GM19240 (cell line): ENCODE results near the gene USP9X.
"Not testable (repeated sequence)": the region's sequence is repeated elsewhere in the genome, so short reads cannot be mapped to it uniquely, and the experiment has no call there.

ENCODE experiments used
- DNase-seq: peaks from one replicate; pipeline ENCODE4 v3.0.0; 2011; ENCODE audit warnings: low spot score; ENCODE audit not compliant: insufficient read length

The USP9X gene

GRCh38 chrX:41184312-41184711 is 99.1 kb downstream of the USP9X start:
- DNase-seq, result no peak

DNA sequence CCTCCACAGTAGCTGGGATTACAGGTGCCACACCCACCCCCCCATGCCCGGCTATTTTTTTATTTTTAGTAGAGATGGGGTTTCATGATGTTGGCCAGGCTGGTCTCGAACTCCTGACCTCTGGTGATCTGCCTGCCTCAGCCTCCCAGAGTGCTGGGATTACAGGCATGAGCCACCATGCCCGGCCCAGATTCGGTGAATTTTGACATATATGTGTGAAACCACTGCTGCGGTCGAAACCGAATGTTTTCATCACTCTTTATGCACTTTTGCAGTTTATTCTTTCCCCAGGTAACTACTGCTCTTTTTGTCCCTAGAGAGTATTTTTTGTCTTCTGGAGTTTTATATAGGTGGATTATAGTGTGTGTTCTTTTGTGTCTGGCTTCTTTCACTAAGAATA is 101.7 kb downstream of the USP9X start:
- DNase-seq, result not testable (repeated sequence)

GRCh38 chrX:41189156-41189555 is 103.9 kb downstream of the USP9X start:
- no peak for DNase-seq

DNA sequence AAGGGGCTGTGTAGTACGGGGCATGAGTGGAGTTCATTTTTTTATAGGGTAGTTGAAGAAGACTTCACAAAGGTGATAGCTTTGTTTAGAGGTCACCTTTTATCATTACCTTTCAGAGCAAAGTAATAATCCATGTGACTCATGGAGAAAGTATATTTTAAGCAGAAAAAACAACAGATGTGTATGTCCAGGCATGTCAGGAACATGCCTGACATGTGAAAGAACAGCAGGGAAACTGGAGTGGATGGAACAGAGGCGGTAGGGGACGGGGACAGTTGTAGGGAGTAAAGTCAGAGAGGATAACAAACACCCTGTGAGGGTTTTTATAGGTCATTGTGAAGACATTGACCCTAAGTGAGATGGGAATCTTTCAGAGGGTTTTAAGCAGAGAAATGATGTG is 107.6 kb downstream of the USP9X start:
- no peak for DNase-seq

DNA sequence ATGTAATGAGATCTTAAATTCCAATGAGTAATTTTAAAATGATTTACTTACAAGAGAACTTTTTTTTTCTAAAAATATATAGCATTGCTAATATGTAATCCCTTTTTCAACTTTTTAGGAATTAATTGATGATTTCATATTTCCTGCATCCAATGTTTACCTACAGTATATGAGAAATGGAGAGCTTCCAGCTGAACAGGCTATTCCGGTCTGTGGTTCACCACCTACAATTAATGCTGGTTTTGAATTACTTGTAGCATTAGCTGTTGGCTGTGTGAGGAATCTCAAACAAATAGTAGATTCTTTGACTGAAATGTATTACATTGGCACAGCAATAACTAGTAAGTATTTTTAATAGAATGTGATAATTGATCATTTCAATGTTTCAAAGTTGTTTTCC is 113.2 kb downstream of the USP9X start:
- no peak for DNase-seq

DNA sequence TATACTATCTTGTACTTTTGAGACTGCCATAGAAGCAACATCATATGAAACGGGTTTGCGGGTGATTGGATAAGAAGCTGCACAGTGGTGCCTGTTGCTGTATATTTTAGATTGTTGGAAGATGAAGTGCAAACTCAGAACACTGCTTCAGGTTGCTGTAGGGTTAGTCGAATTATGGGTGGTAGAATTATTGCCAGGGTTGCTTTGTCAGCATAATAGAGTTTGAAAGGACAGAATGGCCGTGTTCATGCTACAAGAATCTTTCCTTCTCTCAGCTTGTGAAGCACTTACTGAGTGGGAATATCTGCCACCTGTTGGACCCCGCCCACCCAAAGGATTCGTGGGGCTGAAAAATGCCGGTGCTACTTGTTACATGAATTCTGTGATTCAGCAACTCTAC is 115.5 kb downstream of the USP9X start:
- DNase-seq, result no peak

GRCh38 chrX:41209853-41210252 is 124.6 kb downstream of the USP9X start:
- no peak for DNase-seq

GRCh38 chrX:41224605-41225004 is 139.4 kb downstream of the USP9X start:
- no peak for DNase-seq

- DNase-seq, result no peak
Measured at GRCh38 chrX:41233988-41234387, 148.7 kb downstream of the USP9X start.

DNA sequence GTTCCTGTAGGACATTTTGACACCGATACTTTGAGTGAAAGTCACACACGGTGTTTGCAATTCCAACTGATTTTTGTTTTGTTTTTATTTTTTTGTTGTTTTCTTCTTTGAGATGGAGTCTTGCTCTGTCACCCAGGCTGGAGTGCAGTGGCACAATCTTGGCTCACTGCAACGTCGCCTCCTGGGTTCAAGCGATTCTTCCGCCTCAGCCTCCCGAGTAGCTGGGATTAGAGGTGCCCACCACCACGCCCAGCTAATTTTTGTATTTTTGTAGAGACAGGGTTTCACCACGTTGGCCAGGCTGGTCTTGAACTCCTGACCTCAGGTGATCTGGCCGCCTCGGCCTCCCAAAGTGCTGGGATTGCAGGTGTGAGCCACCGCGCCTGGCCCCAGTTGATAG is 149.2 kb downstream of the USP9X start:
- DNase-seq, result not testable (repeated sequence)

GRCh38 chrX:41234962-41235361 is 149.7 kb downstream of the USP9X start:
- no peak for DNase-seq

- peak; percentile 52 for DNase-seq
Measured at GRCh38 chrX:41236629-41237028, 151.4 kb downstream of the USP9X start.

GRCh38 chrX:41240509-41240908 is 155.3 kb downstream of the USP9X start:
- DNase-seq, result no peak

DNA sequence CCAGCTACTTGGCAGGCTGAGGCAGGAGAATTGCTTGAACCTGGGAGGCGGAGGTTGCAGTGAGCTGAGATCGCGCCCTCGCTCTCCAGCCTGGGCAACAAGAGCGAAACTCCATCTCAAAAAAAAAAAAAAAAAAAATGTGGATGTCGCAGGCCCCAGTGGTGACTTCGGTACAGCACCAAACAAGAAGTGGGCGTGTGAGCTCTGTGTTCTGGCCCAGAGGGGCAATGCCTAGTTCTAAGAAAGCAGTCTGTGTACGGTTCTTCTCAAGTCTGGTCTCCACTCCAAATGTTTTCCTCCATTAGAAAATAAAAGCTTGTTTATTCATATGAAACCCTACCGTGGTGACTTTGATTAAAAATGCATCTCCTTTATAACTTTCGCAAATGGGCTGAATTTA is 156.7 kb downstream of the USP9X start:
- no peak for DNase-seq

DNA sequence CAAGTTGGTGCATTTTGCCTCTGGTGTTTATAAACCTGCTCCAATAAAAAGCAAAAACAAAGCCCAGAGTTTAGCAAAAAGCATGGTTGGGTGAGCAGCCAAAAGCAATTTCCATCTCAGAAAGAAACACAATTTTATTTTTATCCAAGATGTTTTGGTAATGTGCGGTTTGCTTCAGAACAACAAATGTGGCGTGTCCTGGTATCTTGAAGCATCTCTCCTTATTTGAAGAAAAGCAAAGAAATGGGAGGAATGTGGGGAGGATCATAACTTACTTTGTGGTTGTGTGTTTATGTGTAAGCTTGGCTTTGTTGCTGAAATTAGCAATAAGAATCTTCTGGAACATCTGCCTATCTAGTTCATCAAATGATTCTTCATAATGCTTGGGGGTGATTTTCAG is 160.4 kb downstream of the USP9X start:
- DNase-seq, result no peak

- no peak for DNase-seq
Measured at GRCh38 chrX:41250867-41251266, 165.6 kb downstream of the USP9X start.

- DNase-seq, result no peak
Measured at GRCh38 chrX:41257801-41258200, 172.6 kb downstream of the USP9X start.

GRCh38 chrX:41258226-41258625 is 173.0 kb downstream of the USP9X start:
- no peak for DNase-seq

DNA sequence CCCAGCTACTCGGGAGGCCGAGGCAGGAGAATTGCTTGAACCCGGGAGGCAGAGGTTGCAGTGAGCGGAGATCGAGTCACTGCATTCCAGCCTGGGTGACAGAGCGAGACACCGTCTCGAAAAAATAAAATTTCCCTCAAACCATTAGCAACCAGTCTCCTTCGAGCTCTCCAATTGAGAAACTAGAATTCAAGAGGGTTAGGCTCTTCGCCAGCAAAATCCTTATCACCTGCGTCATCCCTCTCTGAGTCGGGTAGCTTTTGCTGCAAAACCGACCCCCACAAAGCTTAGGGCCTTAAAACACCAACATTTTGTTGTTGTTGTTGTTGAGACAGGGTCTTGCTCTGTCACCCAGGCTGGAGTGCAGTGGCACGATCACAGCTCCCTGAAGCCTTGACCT is 173.6 kb downstream of the USP9X start:
- DNase-seq, result no peak

DNA sequence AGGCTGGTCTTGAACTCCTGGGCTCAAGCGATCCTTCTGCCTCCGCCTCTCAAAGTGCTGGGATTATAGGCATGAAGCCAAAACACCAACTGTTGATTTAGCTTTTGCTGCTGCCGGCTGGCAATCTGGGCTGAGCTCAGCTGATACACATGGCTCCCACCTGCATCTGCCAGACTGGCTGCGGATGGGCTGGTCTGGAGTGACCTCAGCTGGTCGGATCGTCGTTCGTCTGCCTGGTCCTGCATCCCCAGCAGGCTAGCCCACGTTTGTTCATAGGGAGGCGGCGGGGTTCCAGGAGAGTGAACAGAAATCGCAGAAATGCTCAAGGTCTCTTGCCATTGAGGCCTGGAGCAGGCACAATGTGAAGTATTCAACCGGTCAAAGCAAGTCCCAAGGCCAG is 174.3 kb downstream of the USP9X start:
- DNase-seq, result no peak

DNA sequence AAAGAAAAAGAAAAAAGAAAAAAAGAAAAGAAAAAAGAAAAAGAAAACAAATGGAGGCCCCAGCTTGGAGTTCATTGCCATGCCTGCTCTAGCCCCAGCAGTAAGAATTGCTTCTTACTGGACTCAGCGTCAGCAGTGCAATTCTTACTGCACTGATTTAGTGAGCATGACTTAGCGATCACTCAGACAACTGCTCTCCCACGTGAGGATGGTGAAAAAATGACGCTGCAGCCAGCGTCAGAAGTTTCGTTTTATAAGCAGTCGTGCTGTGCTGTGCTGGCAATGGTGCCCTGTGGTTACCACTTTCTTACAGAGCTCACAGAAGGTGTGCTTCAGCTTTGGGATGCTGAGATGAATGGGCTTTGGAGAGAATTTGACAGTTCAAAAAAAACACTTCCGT is 180.4 kb downstream of the USP9X start:
- no peak for DNase-seq

DNA sequence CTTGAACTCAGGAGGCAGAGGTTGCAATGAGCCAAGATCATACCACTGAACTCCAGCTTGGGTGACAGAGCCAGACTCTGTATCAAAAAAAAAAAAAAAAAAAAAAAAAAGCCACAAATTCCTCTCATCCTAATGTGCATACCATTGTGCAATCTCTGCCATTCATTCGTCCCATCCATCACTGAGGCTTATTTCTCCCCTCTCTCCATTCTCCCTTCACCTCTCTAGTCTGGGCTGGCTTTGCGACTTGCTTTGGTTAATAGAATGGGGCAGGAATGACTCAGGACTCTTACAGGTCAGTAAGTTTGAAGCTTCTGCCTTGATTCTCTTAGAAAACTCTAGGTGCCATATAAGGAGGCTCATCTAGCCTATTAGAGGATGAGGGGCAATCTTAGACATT is 188.4 kb downstream of the USP9X start:
- no peak for DNase-seq

- no peak for DNase-seq
Measured at GRCh38 chrX:41275661-41276609, 190.7 kb downstream of the USP9X start.
